Melanocyte of skin (primary cell): ENCODE measurements around the gene OR1F1. TPM values are rescaled to one million over a fixed set of nuclear protein-coding genes. Genes with fewer than 3 reads are reported as not detected.

Experiments used
- total RNA-seq, 2 donors: library from RNA; depleted of rRNA; stranded (reverse); fragments of >200 nt; gene quantifications; 2 replicates each; pipeline ENCODE4 v1.2.3, GENCODE V29; 2012

OR1F1 gene
- total RNA-seq = not detected

GRCh38 chr16:3187798-3188674 is at the start of gene OR1F1:
TSS of gene OR1F1 (plus strand) at chr16:3188204.

DNA sequence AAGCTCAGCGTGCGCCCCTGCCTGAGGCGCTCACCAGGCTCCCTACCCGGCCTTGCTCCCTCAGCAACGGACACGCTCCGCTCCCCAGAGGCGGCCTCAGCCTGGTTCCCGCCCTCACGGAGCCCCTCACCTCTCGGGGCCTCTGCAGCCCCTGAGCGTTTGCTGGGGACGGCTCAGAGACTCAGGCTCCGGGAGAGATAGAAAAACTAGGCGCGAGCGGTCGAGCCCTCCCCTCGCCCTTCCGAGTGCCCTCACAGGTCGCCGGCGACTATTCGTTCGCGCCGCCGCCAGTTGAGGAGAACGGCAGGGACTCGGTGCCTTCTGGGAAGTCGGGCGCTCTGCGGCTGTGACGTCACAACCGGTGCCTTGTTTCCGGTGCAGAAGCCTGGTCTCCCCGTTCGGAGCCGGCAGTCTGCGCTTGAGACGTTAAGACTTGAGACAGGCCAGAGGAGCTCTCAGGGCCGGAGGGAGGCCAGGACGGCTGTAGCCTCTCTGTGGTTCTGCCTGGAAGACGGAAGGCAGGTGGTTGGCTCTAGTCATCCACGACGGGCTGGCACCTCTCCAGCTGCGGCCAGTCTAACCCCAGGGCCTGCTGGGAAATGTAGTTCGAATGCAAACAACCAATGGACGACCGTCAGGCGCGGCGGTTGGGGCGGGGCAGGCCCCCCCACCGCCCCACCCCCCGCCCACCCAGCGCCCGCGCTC is 47.0 kb downstream of the OR1F1 start, which contains the start of gene ZNF200:
Gene ZNF200, minus strand, starts transcription at position 302 of the 705 bp plus-strand sequence. CDS start 1,403 bp downstream, outside the sequence.

Other genes with a start within 250 kb of the OR1F1 start
- gene KREMEN2, start 223.9 kb upstream of the OR1F1 start, total RNA-seq = under 1 TPM; 0.33 to 0.34 TPM
- 10 to 100 TPM in 1 of 2 donors, 1 to 10 TPM in 1; 9.6 to 22.0 TPM for gene PAQR4, start 218.9 kb upstream of the OR1F1 start, total RNA-seq
- 10 to 100 TPM; 16.5 to 52.3 TPM for gene PKMYT1, start 207.8 kb upstream of the OR1F1 start, total RNA-seq
- gene CLDN9, start 175.3 kb upstream of the OR1F1 start, total RNA-seq = not detected
- gene CLDN6, start 170.0 kb upstream of the OR1F1 start, total RNA-seq = not detected
- 10 to 100 TPM; 16.9 to 35.6 TPM for gene TNFRSF12A, start 167.8 kb upstream of the OR1F1 start, total RNA-seq
- 10 to 100 TPM; 11.7 to 19.6 TPM for gene HCFC1R1, start 164.3 kb upstream of the OR1F1 start, total RNA-seq
- 10 to 100 TPM; 24.0 to 25.5 TPM for gene THOC6, start 164.2 kb upstream of the OR1F1 start, total RNA-seq
- gene BICDL2, start 151.3 kb upstream of the OR1F1 start, total RNA-seq = not detected
- gene MMP25, start 141.6 kb upstream of the OR1F1 start, total RNA-seq = under 1 TPM; under 0.01 to 1.00 TPM
- 1 to 10 TPM in 1 of 2 donors, not detected in 1; 6.2 TPM for gene IL32, start 122.6 kb upstream of the OR1F1 start, total RNA-seq
- not detected for gene ZSCAN10, start 88.9 kb upstream of the OR1F1 start, total RNA-seq
- gene ZNF205, start 75.6 kb upstream of the OR1F1 start, total RNA-seq = 10 to 100 TPM; 17.6 to 18.2 TPM
- gene ZNF213, start 53.2 kb upstream of the OR1F1 start, total RNA-seq = 1 to 10 TPM; 7.0 to 7.9 TPM
- 10 to 100 TPM in 1 of 2 donors, 1 to 10 TPM in 1; 9.3 to 12.3 TPM for gene ZNF200, start 47.0 kb downstream of the OR1F1 start, total RNA-seq
- gene MEFV, start 68.4 kb downstream of the OR1F1 start, total RNA-seq = under 1 TPM; 0.33 to 0.34 TPM
- 10 to 100 TPM; 33.3 to 41.6 TPM for gene ZNF263, start 95.3 kb downstream of the OR1F1 start, total RNA-seq
- gene TIGD7, start 117.2 kb downstream of the OR1F1 start, total RNA-seq = 1 to 10 TPM; 2.0 to 3.8 TPM
- 10 to 100 TPM; 22.4 to 23.3 TPM for gene ZNF75A, start 117.3 kb downstream of the OR1F1 start, total RNA-seq
- not detected for gene OR2C1, start 167.7 kb downstream of the OR1F1 start, total RNA-seq
- gene ZSCAN32, start 212.8 kb downstream of the OR1F1 start, total RNA-seq = 10 to 100 TPM; 10.3 to 12.0 TPM
- gene ZNF174, start 213.0 kb downstream of the OR1F1 start, total RNA-seq = 10 to 100 TPM; 11.3 to 14.8 TPM